BE2C (cell line): ENCODE results near the gene PIGO. TPM values are rescaled to one million over a fixed set of nuclear protein-coding genes. Genes with fewer than 3 reads are reported as not detected.

Source experiments
- DNase-seq: peaks from one replicate; pipeline ENCODE4 v3.0.0-alpha.2; 2020
- H3K27me3 ChIP-seq: fragments of 250-450 bp; sonication (Bioruptor Pico); 2 replicates; pipeline ENCODE4 v1.5.1; 2020; ENCODE audit warnings: mild to moderate bottlenecking
- H3K36me3 ChIP-seq: fragments of 250-450 bp; sonication (Bioruptor Pico); 2 replicates; pipeline ENCODE4 v1.5.1; 2020; ENCODE audit warnings: mild to moderate bottlenecking
- H3K4me1 ChIP-seq: fragments of 250-450 bp; sonication (Bioruptor Pico); 2 replicates; pipeline ENCODE4 v1.5.1; 2020
- H3K4me3 ChIP-seq: 2 replicates; pipeline ENCODE4 v1.5.1; 2011; ENCODE audit warnings: low read depth, low read length
- H3K9me3 ChIP-seq: fragments of 250-450 bp; sonication (Bioruptor Pico); 2 replicates; pipeline ENCODE4 v1.5.1; 2020
- polyA plus RNA-seq: library from polyadenylated mRNA; unstranded; fragments of >200 nt; gene quantifications from one replicate; pipeline ENCODE4 v1.2.1, GENCODE V29; 2012; ENCODE audit warnings: low read depth, missing spikeins; ENCODE audit not compliant: insufficient read length, insufficient read depth
- TF ChIP-seq, protein P1 (sequence below): IDR thresholded peaks from 2 replicates; pipeline ENCODE4 v1.5.1; 2012; ENCODE audit warnings: mild to moderate bottlenecking, low read depth, low read length

Gene PIGO
- polyA plus RNA-seq = 23.5 TPM

GRCh38 chr9:35096035-35096849 lies at the start of gene PIGO:
Gene PIGO (minus strand): TSS chr9:35096591. CDS start chr9:35095565, 1,026 bp downstream.
- Histone ChIP-seq H3K9me3 (no peaks in the 10 kb centered on the region), H3K4me3 (peak within 1 kb of the TSS; percentile 95), H3K27me3 (no peaks in the 10 kb centered on the region), H3K36me3 (peaks cover 6% of the 10 kb centered on the region), H3K4me1 (no peaks in the 10 kb centered on the region)
- DNase-seq = peak; percentile 90
- TF ChIP-seq, protein P1, sequence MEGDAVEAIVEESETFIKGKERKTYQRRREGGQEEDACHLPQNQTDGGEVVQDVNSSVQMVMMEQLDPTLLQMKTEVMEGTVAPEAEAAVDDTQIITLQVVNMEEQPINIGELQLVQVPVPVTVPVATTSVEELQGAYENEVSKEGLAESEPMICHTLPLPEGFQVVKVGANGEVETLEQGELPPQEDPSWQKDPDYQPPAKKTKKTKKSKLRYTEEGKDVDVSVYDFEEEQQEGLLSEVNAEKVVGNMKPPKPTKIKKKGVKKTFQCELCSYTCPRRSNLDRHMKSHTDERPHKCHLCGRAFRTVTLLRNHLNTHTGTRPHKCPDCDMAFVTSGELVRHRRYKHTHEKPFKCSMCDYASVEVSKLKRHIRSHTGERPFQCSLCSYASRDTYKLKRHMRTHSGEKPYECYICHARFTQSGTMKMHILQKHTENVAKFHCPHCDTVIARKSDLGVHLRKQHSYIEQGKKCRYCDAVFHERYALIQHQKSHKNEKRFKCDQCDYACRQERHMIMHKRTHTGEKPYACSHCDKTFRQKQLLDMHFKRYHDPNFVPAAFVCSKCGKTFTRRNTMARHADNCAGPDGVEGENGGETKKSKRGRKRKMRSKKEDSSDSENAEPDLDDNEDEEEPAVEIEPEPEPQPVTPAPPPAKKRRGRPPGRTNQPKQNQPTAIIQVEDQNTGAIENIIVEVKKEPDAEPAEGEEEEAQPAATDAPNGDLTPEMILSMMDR = peak; percentile 76

DNA sequence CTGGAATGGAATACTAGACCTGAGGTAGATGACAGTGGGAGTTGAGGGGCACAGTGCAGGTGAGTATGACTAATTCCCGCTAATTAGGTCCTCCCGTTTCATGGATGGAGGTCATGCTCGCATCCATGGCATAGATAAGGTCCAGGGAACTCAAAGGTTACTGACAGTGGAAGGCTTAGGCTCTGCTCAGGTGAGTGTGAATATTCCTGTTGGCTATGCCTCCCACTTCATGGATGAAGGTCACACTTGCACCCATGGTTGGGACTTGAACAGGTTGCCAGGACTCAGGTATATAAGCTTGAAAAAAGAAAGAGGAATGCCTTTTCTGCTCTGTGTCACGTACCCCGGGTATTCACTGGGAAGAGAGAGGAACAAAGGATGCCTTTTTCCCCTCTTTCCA lies 45.6 kb upstream of the PIGO start:
- Histone ChIP-seq H3K9me3 (no peaks in the 10 kb centered on the region; the same call in 1 of the 2 replicates), H3K4me1 (no peaks in the 10 kb centered on the region), H3K36me3 (no peaks in the 10 kb centered on the region), H3K27me3 (no peaks in the 10 kb centered on the region), H3K4me3 (no peak overlapping the region)
- DNase-seq = no peak
- TF ChIP-seq, protein P1 = no peak

DNA sequence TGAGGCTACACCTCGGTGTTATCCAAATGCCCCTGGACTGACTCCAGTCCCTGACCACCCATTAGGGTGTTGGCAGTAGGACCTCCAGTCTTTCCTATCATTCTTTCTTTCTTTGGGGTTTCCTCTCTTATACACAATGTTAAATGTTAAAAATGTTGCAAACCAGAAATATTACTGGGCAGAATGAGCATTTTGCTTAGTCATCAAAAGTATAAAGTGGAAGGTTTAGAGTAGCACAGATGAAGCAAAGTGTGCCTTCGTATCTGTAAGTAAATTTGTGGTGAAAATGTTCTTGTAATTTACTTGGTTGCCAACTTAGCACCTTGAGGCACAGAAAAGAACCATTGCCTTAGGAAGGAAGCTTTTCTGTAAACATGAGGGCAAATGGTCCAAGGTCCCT lies 43.7 kb upstream of the PIGO start:
- H3K36me3 ChIP-seq = no peaks in the 10 kb centered on the region
- TF ChIP-seq, protein P1 = no peak
- DNase-seq = no peak
- no peaks in the 10 kb centered on the region for H3K4me1 ChIP-seq
- H3K4me3 ChIP-seq = no peak overlapping the region
- H3K27me3 ChIP-seq = no peaks in the 10 kb centered on the region
- H3K9me3 ChIP-seq = no peaks in the 10 kb centered on the region; the same call in 1 of the 2 replicates

- TF ChIP-seq, protein P1 = no peak
Measured at GRCh38 chr9:35136866-35137265, 40.5 kb upstream of the PIGO start.

GRCh38 chr9:35135988-35136387 lies 39.6 kb upstream of the PIGO start:
- no peaks in the 10 kb centered on the region for H3K36me3 ChIP-seq
- no peak for DNase-seq
- no peak overlapping the region for H3K4me3 ChIP-seq
- H3K9me3 ChIP-seq = no peaks in the 10 kb centered on the region
- H3K27me3 ChIP-seq = no peaks in the 10 kb centered on the region
- H3K4me1 ChIP-seq = no peaks in the 10 kb centered on the region
- TF ChIP-seq, protein P1 = no peak

More at GRCh38 chr9:35136866-35137265, 40.5 kb upstream of the PIGO start:
- no peaks in the 10 kb centered on the region for H3K36me3 ChIP-seq
- no peak for DNase-seq
- H3K27me3 ChIP-seq = no peaks in the 10 kb centered on the region
- H3K4me1 ChIP-seq = no peaks in the 10 kb centered on the region
- no peak overlapping the region for H3K4me3 ChIP-seq
- no peaks in the 10 kb centered on the region for H3K9me3 ChIP-seq

DNA sequence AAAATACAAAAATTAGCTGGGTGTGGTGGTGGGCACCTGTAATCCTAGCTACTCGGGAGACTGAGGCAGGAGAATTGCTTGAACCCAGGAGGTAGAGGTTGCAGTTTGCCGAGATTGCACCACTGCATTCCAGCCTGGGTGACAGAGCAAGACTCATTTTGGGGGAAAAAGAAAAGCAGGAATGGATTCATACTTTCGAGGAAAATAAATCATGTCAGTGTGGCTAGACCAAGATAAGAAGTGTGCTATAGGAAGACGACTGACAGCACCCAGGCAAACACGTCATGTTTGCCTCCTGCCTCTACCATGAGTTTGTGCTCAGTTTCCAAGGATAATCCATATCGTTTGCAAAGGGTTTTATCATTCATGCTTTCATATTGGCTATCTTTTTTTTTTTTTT lies 38.5 kb upstream of the PIGO start:
- no peaks in the 10 kb centered on the region for H3K27me3 ChIP-seq
- H3K4me1 ChIP-seq = no peaks in the 10 kb centered on the region
- DNase-seq = no peak
- no peaks in the 10 kb centered on the region for H3K36me3 ChIP-seq
- no peak overlapping the region for H3K4me3 ChIP-seq
- TF ChIP-seq, protein P1 = no peak
- H3K9me3 ChIP-seq = no peaks in the 10 kb centered on the region
